OCI-LY7 (cell line): ENCODE data around the gene SIGMAR1.

Experiments used
- CTCF ChIP-seq: fragments of 200-600 bp; sonication (generic); conservative IDR thresholded peaks from 2 replicates; pipeline ENCODE4 v1.5.1; 2014; ENCODE audit warnings: mild to moderate bottlenecking, antibody characterized with exemption, low read length, moderate library complexity, mixed read lengths
- EZH2phosphoT487 ChIP-seq: fragments of 200-600 bp; sonication (generic); IDR thresholded peaks from 2 replicates; pipeline ENCODE4 v1.6.1; 2018; ENCODE audit warnings: low read depth, borderline replicate concordance, mild to moderate bottlenecking, mixed run types, antibody characterized with exemption, low read length, moderate library complexity, mixed read lengths

GRCh38 chr9:34587271-34587670 is 50.3 kb downstream of the SIGMAR1 start:
- no peak for TF ChIP-seq CTCF
- TF ChIP-seq EZH2phosphoT487: no peak
